GM19193 (cell line): Measurements from ENCODE around the gene WSB1.

Source experiments
- POLR2A ChIP-seq: IDR thresholded peaks from 4 replicates; pipeline ENCODE4 v1.6.1; 2011; ENCODE audit not compliant: insufficient read depth, insufficient read length; ENCODE audit errors: extremely low read depth

Gene WSB1

GRCh38 chr17:27293898-27294688 lies at the start of gene WSB1:
WSB1 (plus strand) TSS chr17:27294114; CDS start chr17:27294396, 282 bp downstream.
- TF ChIP-seq POLR2A: peak; percentile 99

GRCh38 chr17:27244491-27245223 lies 49.3 kb upstream of the WSB1 start:
- TF ChIP-seq POLR2A: no peak

- no peak for TF ChIP-seq POLR2A
These were observed 48.7 kb upstream of the WSB1 start for GRCh38 chr17:27245230-27245696.

GRCh38 chr17:27246537-27246936 lies 47.4 kb upstream of the WSB1 start:
- no peak for TF ChIP-seq POLR2A

GRCh38 chr17:27247071-27247957 lies 46.6 kb upstream of the WSB1 start:
- TF ChIP-seq POLR2A: no peak

- no peak for TF ChIP-seq POLR2A
These were observed 46.0 kb upstream of the WSB1 start for GRCh38 chr17:27247958-27248342.

- TF ChIP-seq POLR2A: no peak
These were observed 37.5 kb upstream of the WSB1 start for GRCh38 chr17:27256225-27257030.

- no peak for TF ChIP-seq POLR2A
These were observed 36.9 kb upstream of the WSB1 start for GRCh38 chr17:27257031-27257357.

GRCh38 chr17:27259356-27259755 lies 34.6 kb upstream of the WSB1 start:
- TF ChIP-seq POLR2A: no peak

GRCh38 chr17:27263386-27263785 lies 30.5 kb upstream of the WSB1 start:
- no peak for TF ChIP-seq POLR2A

GRCh38 chr17:27264068-27264812 lies 29.7 kb upstream of the WSB1 start:
- no peak for TF ChIP-seq POLR2A

- TF ChIP-seq POLR2A: no peak
These were observed 28.6 kb upstream of the WSB1 start for GRCh38 chr17:27265333-27265732.

- no peak for TF ChIP-seq POLR2A
These were observed 27.7 kb upstream of the WSB1 start for GRCh38 chr17:27266228-27266627.
